NOMO-1 treated with DMSO at 0.1 percent for 48 hours (cell line): Measurements from ENCODE around the gene CD47.

Source experiments
- DNase-seq: peaks from one replicate; lab custom pipeline; 2025; ENCODE audit not compliant: unreplicated experiment; lab: John Stamatoyannopoulos, UW

Gene CD47

DNA sequence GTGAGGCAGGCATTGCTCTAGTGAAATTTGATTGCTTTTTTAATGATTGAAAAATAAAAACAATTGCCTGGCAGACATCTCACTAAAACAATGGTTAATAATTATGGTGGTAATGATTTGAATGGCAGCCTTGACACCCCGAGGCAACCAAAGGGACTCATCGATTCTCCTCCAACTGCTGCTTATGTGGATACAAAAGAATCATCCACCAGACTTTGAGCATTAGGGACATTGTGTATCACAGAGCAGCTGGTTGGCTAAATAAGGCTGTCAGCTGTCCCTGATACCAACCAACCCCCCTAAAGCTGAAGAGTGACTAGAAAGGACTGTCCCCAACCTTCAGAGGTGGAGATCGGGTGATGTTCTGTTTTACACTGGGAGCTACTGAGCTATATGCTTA, 1.7 kb upstream of the CD47 start:
- no peak for DNase-seq

DNA sequence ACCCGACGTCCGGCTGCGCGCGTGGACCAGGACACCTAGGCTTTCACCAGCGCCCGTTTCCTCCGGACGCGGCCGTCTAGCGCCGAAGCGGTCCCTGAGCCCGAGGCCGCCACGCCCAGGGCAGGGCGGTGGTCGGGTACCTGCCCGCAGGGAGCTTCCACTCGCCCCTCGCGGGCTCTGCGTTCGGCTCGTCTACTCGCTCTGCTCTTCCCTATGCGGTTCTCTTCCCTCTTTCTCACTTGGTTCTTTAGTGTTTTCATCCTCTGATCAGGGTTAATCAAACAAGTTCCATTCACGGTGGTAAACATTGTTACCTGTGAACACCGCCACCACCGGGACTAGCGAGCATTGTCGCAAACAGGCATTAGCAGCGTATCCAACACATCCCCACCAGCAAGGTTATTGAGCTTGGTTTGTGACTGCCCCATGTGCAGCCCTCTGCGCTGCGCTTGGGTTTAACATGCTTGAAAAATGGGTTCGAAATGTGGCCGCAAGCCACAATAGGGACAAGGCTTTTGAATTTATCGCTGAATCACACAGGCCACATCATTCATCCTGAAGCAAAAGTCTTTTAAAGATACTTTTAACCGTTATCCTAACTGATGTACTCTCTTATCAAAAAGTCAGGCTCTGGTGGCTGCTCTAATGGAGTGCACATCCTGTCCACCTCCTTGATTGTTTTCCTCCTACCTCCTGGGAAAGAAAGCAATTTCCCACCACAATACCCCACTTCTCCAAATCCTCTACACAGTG, 843 bp upstream of the CD47 start:
- no peak for DNase-seq

DNA sequence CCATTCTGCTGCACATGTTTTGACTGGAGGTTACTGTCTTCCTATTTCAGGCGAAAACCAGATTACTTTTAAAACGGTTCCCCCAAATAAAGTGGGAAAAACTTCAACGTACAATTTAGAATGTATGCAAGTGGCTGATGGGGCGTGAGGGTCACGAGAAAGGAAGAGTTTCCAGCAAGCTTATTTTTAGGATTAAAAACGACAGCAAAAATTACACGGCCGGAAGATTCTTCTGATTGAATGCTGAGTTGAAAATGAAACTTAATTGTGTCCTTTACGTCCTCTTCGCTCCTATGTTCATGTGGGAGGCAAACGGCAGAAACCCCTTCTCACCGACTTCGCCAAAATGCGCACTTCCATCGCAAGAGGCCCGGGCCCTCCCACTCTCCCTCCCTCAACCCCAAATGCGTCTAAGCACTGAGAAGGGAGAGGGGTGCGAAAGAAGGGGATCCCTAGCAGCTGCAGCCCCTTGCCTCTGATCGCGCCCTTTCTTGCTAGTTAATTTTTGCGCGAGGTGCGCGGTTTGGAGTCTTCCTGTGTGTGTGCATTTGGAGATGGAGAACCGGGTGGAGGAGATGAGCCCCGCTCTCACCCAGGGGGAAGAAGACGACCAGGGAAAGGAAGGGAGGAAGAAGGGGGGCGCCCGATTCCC, 656 bp downstream of the CD47 start:
- peak; percentile 52 for DNase-seq

- no peak for DNase-seq
These were observed 1.3 kb downstream of the CD47 start for GRCh38 chr3:108089579-108089978.

DNA sequence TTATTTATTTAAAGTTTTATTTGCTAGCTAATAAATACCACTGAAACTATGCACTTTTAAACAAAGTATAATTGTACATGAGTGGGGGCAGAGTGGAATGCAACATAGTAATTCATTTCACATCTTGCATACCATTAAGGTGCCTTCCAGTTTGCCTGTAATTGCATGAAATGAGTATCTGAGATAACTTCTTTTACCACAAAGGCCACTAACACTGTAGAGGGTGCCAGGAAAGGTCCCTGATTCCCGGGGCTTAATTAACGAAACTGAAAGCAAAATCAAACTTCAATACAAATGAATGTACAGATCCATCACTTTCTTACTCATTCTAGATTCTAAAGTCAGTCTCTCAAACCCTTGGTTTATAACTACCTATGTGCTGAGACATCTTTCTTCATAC, 2.1 kb downstream of the CD47 start:
- DNase-seq, result peak; percentile 33

DNA sequence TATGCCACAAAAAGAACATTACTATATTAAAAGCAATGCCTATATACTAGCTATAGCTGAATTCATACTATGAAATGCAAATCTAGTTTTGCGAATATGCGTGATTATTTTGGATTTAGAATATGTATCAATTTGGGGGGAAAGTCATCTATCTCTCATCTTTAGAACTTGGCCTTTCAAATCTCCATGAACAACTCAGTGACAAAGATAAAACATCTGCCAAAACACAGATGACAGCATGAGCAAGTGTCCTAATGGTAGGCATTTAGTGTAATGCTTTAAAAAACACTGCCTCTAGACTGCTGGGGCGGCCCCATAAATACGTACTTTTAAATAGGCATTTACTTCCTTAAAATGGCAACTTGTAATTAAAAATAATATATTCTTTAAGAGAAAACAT, 2.7 kb downstream of the CD47 start:
- peak; percentile 12 for DNase-seq

GRCh38 chr3:108086653-108087052, 4.2 kb downstream of the CD47 start:
- no peak for DNase-seq

GRCh38 chr3:108085810-108086350, 5.0 kb downstream of the CD47 start:
- no peak for DNase-seq

GRCh38 chr3:108085370-108085769, 5.5 kb downstream of the CD47 start:
- DNase-seq, result no peak

DNA sequence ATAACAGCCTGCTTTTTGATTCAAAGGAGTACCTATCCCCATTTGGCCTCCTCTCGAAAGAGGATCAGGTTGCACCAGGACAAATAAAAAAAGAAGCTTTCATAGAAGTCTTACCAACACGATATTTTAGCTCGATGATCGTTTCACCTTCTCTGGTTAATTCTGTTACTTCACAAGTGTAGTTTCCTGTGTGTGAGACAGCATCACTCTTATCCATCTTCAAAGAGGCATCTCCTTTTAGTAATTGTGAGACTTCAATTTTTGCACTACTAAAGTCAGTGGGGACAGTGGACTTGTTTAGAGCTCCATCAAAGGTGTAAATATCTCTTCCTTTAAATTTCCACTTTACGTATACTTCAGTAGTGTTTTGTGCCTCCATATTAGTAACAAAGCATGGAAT, 11.0 kb downstream of the CD47 start:
- DNase-seq, result no peak

DNA sequence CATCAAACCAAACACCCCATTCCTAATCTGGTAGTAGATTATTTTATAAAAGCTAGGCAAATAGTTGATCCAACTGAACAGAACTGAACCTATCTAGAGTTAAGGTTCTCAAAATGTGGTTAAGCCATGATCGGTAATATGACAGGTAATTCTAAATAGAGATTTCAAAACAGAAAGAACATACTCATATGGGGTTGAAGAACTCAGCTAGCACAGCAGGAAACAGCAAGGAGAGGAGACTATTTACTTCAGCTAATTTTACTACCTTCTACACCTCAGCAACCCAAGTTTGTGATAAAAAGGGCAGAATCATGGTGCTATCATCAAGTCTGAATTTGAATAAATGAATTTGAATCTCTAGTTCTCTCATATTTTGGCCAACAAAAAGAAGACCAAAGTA, 11.8 kb downstream of the CD47 start:
- no peak for DNase-seq

- DNase-seq, result no peak
These were observed 14.3 kb downstream of the CD47 start for GRCh38 chr3:108076564-108076963.

- no peak for DNase-seq
These were observed 16.9 kb downstream of the CD47 start for GRCh38 chr3:108073764-108074431.

GRCh38 chr3:108071368-108071767, 19.5 kb downstream of the CD47 start:
- DNase-seq, result no peak

DNA sequence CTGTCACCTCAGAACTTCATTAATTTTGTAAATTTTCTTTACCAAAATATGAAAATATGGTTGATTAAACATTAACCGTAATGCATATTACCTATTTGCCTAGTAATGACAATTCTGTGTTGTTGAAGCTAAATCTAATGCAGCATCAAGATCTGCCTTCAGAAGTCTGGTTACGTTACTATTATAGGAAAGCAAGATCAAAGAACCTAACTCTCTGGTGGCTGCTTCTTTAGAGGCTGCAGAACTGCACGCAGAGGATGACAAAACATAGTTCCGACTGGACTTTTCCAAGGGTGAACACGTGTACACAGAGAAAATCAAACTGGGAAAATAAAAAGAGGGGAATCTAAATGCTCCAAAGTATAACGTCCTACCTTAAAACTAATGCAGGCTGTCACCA, 20.5 kb downstream of the CD47 start:
- no peak for DNase-seq

DNA sequence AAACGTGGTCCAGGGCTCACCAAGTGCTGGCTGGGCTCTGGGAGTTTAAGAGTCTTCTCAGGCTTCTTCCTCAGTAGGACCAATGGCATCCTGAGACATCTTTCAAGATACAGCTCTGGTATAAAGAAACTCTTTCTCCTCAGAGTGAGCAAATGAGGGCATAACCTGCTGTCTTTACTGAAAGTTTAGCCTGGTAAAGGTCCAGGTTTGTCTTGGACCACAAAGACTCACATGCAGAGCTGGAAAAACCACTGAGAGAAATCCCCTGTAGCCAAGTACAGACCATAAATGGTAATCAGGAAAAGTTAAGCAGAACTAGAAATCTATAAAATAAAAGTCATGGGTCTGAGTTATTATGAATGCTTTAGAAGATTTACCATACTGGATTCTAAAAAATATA, 23.1 kb downstream of the CD47 start:
- no peak for DNase-seq

DNA sequence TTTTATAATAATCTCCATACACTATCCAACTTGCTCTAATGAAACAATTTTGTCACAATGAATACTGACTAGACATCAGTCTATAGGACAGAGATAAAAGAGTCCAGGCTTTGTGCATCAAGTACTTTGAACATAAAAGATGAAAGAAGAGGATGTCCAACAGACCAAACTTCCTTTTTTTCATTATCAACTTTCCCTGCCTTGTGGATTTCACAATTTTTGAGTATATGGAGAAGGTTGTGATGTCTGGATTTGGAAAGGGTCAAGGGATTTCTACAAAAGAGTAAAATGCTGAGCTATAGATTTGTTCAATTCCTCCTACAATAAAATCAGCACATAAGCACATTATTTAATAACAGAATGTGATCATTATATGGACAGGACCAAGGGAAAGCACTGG, 25.7 kb downstream of the CD47 start:
- no peak for DNase-seq

GRCh38 chr3:108064293-108064887, 26.4 kb downstream of the CD47 start:
- DNase-seq, result no peak

DNA sequence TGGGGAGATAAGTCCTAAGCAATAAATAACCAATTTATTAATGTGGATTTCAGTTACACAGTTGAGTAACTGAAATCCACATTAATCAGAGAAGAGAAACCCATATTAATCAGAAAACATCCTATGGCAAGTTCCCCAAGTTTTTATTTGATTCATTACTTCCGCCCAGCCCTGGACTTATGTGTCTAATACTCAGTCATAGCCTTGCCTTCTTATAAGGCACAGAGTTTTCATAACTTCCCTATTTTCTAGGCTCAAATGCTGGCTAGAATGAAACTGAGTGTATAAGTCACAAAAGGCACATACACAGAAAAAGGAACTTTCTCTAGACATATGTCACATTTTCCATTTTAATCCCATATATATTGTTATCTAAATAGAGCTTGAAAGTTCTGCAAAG, 28.8 kb downstream of the CD47 start:
- DNase-seq, result peak; percentile 97

- DNase-seq, result no peak
These were observed 30.5 kb downstream of the CD47 start for GRCh38 chr3:108060331-108060730.

DNA sequence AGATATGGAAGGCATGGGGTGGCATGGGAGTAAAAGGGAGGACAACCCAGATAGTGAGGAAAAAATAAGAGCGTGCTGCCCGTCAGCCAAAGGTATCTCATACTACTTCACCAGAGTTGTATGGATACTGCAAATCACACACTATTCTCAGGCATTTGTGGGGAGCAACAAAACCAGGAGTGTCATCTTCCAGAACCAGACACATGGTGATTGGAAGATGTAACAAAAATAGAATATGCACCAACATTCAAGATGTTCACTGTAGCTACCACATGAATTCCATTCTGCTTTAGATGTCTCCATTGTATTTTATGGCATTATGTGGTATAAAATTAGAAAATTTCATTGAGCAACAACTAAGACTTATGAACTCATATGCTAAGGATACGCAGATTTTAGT, 34.9 kb downstream of the CD47 start:
- no peak for DNase-seq

DNA sequence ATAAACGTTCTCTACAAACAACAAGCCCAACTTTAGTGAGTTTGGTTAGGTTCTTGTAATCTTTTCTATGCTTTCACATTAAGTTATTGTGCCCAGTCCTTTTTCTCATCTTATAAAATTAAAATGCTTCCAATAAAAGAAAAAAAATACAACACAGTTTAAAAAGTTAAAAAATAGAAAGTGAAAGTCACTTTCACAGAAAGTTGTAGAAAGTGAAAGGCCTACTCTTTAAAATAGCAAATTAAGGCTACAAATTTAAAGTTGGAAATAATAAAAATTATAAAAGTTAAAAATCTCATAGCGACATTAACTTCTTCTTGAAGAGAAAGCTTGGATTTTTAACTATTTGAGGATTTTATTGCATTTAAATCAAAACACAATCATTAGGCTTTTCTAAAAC, 35.9 kb downstream of the CD47 start:
- no peak for DNase-seq
